ENCODE results near the gene GNAI2.
"Not testable (repeated sequence)": the region's sequence is repeated elsewhere in the genome, so short reads cannot be mapped to it uniquely, and the experiment has no call there.

Gene GNAI2

GRCh38 chr3:50205413-50206276, 30.4 kb upstream of the GNAI2 start:
- DNase-seq, result no peak

GRCh38 chr3:50207359-50208042, 28.5 kb upstream of the GNAI2 start:
- no peak for DNase-seq

- no peak for DNase-seq
Measured at GRCh38 chr3:50208677-50209344, 27.2 kb upstream of the GNAI2 start.

- no peak for DNase-seq
Measured at GRCh38 chr3:50210176-50210509, 25.9 kb upstream of the GNAI2 start.

GRCh38 chr3:50210510-50211367, 25.3 kb upstream of the GNAI2 start:
- DNase-seq, result no peak

- not testable (repeated sequence) for DNase-seq
Measured at GRCh38 chr3:50211368-50211717, 24.7 kb upstream of the GNAI2 start.

- no peak for DNase-seq
Measured at GRCh38 chr3:50211930-50212329, 24.1 kb upstream of the GNAI2 start.

GRCh38 chr3:50212502-50212901, 23.5 kb upstream of the GNAI2 start:
- no peak for DNase-seq

- DNase-seq, result no peak
Measured at GRCh38 chr3:50212971-50213370, 23.0 kb upstream of the GNAI2 start.

GRCh38 chr3:50213373-50213772, 22.6 kb upstream of the GNAI2 start:
- DNase-seq, result no peak

GRCh38 chr3:50214824-50215223, 21.2 kb upstream of the GNAI2 start:
- no peak for DNase-seq

- DNase-seq, result no peak
Measured at GRCh38 chr3:50215529-50215928, 20.5 kb upstream of the GNAI2 start.

GRCh38 chr3:50217681-50218080, 18.3 kb upstream of the GNAI2 start:
- no peak for DNase-seq

- DNase-seq, result no peak
Measured at GRCh38 chr3:50218448-50218847, 17.6 kb upstream of the GNAI2 start.

- no peak for DNase-seq
Measured at GRCh38 chr3:50219285-50219684, 16.7 kb upstream of the GNAI2 start.

- no peak for DNase-seq
Measured at GRCh38 chr3:50220109-50220508, 15.9 kb upstream of the GNAI2 start.

- no peak for DNase-seq
Measured at GRCh38 chr3:50221051-50221410, 15.0 kb upstream of the GNAI2 start.

- no peak for DNase-seq
Measured at GRCh38 chr3:50221411-50222168, 14.4 kb upstream of the GNAI2 start.

- no peak for DNase-seq
Measured at GRCh38 chr3:50222169-50222528, 13.9 kb upstream of the GNAI2 start.

- DNase-seq, result no peak
Measured at GRCh38 chr3:50224639-50225038, 11.4 kb upstream of the GNAI2 start.

- peak; percentile 16 for DNase-seq
Measured at GRCh38 chr3:50226888-50227389, 9.1 kb upstream of the GNAI2 start.

Data from DMS 273 treated with DMSO at 0.1 percent for 48 hours (cell line).